Measurements from ENCODE around the gene ARPP19. TPM values are rescaled to one million over a fixed set of nuclear protein-coding genes. Genes with fewer than 3 reads are reported as not detected.

The ARPP19 gene
- total and polyA plus RNA-seq, 4 donors, result 12.1 to 55.6 (median 31.7) TPM

DNA sequence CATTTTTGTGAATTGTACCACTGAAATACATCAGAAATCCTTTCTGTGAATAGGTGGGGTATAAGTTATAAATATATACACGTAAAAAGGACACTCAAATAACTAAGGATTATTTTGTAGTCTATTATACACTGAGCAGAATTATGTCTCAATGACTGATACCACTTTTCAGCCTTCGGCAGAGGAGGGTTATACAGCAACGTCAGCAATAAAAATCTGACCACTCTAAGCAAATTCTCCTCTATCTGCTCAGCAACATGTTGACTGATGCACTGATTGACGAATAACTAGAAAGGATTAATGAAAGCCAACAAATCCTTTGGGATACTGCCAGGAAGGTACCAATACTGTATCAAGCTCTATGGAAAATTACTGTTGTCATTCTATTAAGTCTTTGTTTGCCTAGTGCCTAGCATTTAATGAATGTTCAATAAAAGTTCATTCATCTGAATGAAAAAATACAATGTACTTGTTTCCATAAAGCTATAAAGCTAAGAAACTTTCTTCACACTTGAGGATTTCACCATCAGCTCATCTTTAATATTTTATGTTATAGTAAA lies 5.2 kb downstream of the ARPP19 start:
- 48% methylated on average over 4 of the region's 4 CpGs for WGBS
- H3K9ac ChIP-seq (ENCODE audit: low read depth in 1 of 2, low read length in 2 of 2), result no peak overlapping the region
- no peaks in the 10 kb centered on the region for H3K36me3 ChIP-seq (ENCODE audit: control insufficient read depth in 4 of 4, insufficient read depth in 3 of 4, low read depth in 1 of 4, low read length in 3 of 4)
- H3K4me1 ChIP-seq (ENCODE audit: control insufficient read depth in 4 of 4, insufficient read depth in 4 of 4, low read length in 3 of 4), result peaks cover 12 to 29% (median 21%) of the 10 kb centered on the region in 4 donors
- H3K27me3 ChIP-seq (ENCODE audit: control insufficient read depth in 4 of 4, insufficient read depth in 4 of 4, low read length in 3 of 4), result no peaks in the 10 kb centered on the region
- H3K9me3 ChIP-seq (ENCODE audit: control insufficient read depth in 4 of 4, low read length in 3 of 4), result no peaks in the 10 kb centered on the region
- DNase-seq (ENCODE audit: low spot score), result no peak
- H3K4me3 ChIP-seq (ENCODE audit: low read depth in 1 of 3, low read length in 3 of 3), result no peak overlapping the region
- no peak for TF ChIP-seq HNF4A (conservative IDR thresholded peaks at IDR 0.05)
- no peak for TF ChIP-seq MAX (IDR thresholded peaks at IDR 0.05)
- TF ChIP-seq SP1 (IDR thresholded peaks at IDR 0.05), result no peak
- TF ChIP-seq HNF4G (IDR thresholded peaks at IDR 0.05), result no peak
- TF ChIP-seq RAD21 (IDR thresholded peaks at IDR 0.05), result no peak
- no peak overlapping the region for H3K27ac ChIP-seq (ENCODE audit: low read depth in 1 of 2, low read length in 2 of 2)

DNA sequence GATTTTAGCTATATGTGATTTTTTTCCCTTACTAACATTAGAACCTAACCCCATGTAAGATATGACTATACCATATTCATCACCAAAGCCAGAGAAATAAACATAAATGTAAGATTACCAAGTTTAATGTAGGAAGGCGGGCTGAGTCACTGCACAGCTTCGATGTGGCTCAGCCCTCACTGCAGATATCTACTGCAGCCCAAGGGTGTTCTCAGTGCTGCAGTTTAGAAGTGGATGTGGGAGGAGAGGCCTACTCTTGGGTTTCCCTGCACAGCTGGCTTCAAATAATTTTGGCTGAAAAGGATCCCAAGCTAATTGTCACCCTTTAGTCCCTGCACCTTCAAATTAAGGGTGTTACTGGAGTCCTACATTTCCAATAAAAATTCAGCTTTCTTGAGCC lies 9.3 kb downstream of the ARPP19 start:
- Histone ChIP-seq H3K9me3 (ENCODE audit: control insufficient read depth in 4 of 4, low read length in 3 of 4) (no peaks in the 10 kb centered on the region), H3K36me3 (ENCODE audit: control insufficient read depth in 4 of 4, insufficient read depth in 3 of 4, low read depth in 1 of 4, low read length in 3 of 4) (peaks cover 0 to 10% (median 3%) of the 10 kb centered on the region in 4 donors), H3K4me3 (ENCODE audit: low read depth in 1 of 3, low read length in 3 of 3) (no peak overlapping the region), H3K4me1 (ENCODE audit: control insufficient read depth in 4 of 4, insufficient read depth in 4 of 4, low read length in 3 of 4) (peaks cover 5 to 14% (median 8%) of the 10 kb centered on the region in 4 donors), H3K9ac (ENCODE audit: low read depth in 1 of 2, low read length in 2 of 2) (no peak overlapping the region), H3K27me3 (ENCODE audit: control insufficient read depth in 4 of 4, insufficient read depth in 4 of 4, low read length in 3 of 4) (no peaks in the 10 kb centered on the region), H3K27ac (ENCODE audit: low read depth in 1 of 2, low read length in 2 of 2) (no peak overlapping the region)
- TF ChIP-seq NR2F2 (IDR thresholded peaks at IDR 0.05) (no peak), ZBTB33 (IDR thresholded peaks at IDR 0.05) (no peak), GABPA (IDR thresholded peaks at IDR 0.05 in 1 of 2, conservative IDR thresholded peaks at IDR 0.05 in 1 of 2) (no peak), HNF4G (IDR thresholded peaks at IDR 0.05) (no peak), ATF3 (IDR thresholded peaks at IDR 0.05) (no peak), JUND (IDR thresholded peaks at IDR 0.05) (no peak), TAF1 (conservative IDR thresholded peaks at IDR 0.05) (no peak), EGR1 (IDR thresholded peaks at IDR 0.05; ENCODE audit: low read depth in 2 of 2) (no peak), FOXA1 (IDR thresholded peaks at IDR 0.05) (no peak), REST (IDR thresholded peaks at IDR 0.05) (no peak), YY1 (IDR thresholded peaks at IDR 0.05) (no peak)
- TF ChIP-seq, protein P1, sequence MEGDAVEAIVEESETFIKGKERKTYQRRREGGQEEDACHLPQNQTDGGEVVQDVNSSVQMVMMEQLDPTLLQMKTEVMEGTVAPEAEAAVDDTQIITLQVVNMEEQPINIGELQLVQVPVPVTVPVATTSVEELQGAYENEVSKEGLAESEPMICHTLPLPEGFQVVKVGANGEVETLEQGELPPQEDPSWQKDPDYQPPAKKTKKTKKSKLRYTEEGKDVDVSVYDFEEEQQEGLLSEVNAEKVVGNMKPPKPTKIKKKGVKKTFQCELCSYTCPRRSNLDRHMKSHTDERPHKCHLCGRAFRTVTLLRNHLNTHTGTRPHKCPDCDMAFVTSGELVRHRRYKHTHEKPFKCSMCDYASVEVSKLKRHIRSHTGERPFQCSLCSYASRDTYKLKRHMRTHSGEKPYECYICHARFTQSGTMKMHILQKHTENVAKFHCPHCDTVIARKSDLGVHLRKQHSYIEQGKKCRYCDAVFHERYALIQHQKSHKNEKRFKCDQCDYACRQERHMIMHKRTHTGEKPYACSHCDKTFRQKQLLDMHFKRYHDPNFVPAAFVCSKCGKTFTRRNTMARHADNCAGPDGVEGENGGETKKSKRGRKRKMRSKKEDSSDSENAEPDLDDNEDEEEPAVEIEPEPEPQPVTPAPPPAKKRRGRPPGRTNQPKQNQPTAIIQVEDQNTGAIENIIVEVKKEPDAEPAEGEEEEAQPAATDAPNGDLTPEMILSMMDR (IDR thresholded peaks at IDR 0.05; ENCODE audit: low read depth, low read length, missing input control), result no peak
- DNase-seq (ENCODE audit: low spot score), result no peak
- WGBS, result 92% methylated on average over 2 of the region's 2 CpGs

All from liver (tissue), 9 donors.